Breast epithelium (tissue), 3 donors: Measurements from ENCODE around the gene SIGLEC11.

Experiments
- POLR2A ChIP-seq: fragments of 450-650 bp; IDR thresholded peaks from one replicate; pipeline ENCODE4 v1.6.1; 2016; ENCODE audit warnings: antibody characterized with exemption, mild to moderate bottlenecking, moderate library complexity
- POLR2AphosphoS5 ChIP-seq, 3 donors: sonication (generic); formaldehyde crosslinking; IDR thresholded peaks; one replicate each; pipeline ENCODE4 v1.6.1; 2017; ENCODE audit warnings: antibody characterized with exemption in 3 of 3
- TF ChIP-seq, protein P1 (sequence below), 3 donors: fragments of 450-650 bp; IDR thresholded peaks; one replicate each; pipeline ENCODE4 v1.5.1; 2016 to 2017; ENCODE audit warnings: antibody characterized with exemption in 3 of 3, mild to moderate bottlenecking in 3 of 3, moderate library complexity in 3 of 3

DNA sequence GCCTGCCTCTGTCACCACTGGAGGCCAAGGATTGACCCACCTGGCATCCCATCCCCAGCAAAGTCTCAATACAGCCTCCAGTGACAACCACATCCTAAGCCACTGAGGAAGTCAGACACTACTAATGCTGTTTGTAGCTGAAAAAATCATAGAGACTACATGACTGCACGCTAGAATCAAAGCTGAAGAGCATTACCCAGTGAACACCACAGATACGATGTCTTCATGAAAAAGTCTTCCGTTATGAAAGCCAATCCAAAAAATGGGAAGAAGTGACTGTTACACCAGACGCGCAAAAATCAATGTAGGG lies 20.5 kb downstream of the SIGLEC11 start:
- TF ChIP-seq, protein P1, sequence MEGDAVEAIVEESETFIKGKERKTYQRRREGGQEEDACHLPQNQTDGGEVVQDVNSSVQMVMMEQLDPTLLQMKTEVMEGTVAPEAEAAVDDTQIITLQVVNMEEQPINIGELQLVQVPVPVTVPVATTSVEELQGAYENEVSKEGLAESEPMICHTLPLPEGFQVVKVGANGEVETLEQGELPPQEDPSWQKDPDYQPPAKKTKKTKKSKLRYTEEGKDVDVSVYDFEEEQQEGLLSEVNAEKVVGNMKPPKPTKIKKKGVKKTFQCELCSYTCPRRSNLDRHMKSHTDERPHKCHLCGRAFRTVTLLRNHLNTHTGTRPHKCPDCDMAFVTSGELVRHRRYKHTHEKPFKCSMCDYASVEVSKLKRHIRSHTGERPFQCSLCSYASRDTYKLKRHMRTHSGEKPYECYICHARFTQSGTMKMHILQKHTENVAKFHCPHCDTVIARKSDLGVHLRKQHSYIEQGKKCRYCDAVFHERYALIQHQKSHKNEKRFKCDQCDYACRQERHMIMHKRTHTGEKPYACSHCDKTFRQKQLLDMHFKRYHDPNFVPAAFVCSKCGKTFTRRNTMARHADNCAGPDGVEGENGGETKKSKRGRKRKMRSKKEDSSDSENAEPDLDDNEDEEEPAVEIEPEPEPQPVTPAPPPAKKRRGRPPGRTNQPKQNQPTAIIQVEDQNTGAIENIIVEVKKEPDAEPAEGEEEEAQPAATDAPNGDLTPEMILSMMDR (IDR thresholded peaks at IDR 0.05), result no peak
- TF ChIP-seq POLR2A (no peak), POLR2AphosphoS5 (IDR thresholded peaks at IDR 0.05) (no peak)
